Lower lobe of right lung (tissue), 2 donors: ENCODE data around the gene NTN3. TPM values are rescaled to one million over a fixed set of nuclear protein-coding genes. Genes with fewer than 3 reads are reported as not detected.

ENCODE experiments used
- ATAC-seq, 2 donors: fragments of 200-7000 bp; cut with Tn5 transposase; one replicate each; pipeline ENCODE4 v1.9.1; 2020 to 2022; ENCODE audit warnings: mild to moderate bottlenecking in 2 of 2, moderate library complexity in 2 of 2
- DNase-seq: peaks from one replicate; pipeline ENCODE4 v3.0.0-alpha.2; 2020
- H3K27ac ChIP-seq: fragments of 200-600 bp; one replicate; pipeline ENCODE4 v1.8.0; 2022
- H3K27me3 ChIP-seq: fragments of 200-600 bp; one replicate; pipeline ENCODE4 v1.8.0; 2022; ENCODE audit warnings: low read depth
- H3K36me3 ChIP-seq: fragments of 200-600 bp; one replicate; pipeline ENCODE4 v1.8.0; 2022; ENCODE audit warnings: mild to moderate bottlenecking
- H3K4me1 ChIP-seq: fragments of 200-600 bp; one replicate; pipeline ENCODE4 v1.8.0; 2022
- H3K4me3 ChIP-seq: fragments of 200-600 bp; one replicate; pipeline ENCODE4 v1.8.0; 2022; ENCODE audit warnings: mild to moderate bottlenecking
- H3K9me3 ChIP-seq: fragments of 200-600 bp; one replicate; pipeline ENCODE4 v1.8.0; 2022
- CTCF ChIP-seq: fragments of 200-600 bp; IDR thresholded peaks from one replicate; pipeline ENCODE4 v1.8.0; 2022; ENCODE audit warnings: antibody characterized with exemption, mild to moderate bottlenecking
- intact Hi-C: fragments of 100-400 bp; cut with DNase I; formaldehyde crosslinking; loops from one replicate; pipeline ENCODE4 v1.11.0; 2022
- microRNA-seq: library from miRNA; unstranded; fragments of <30 nt; microRNA quantifications from one replicate; pipeline ENCODE4 v1.2.0, GENCODE V29; 2020; ENCODE audit warnings: borderline number of aligned reads
- total RNA-seq: library from RNA; stranded (reverse); fragmentation: NEBNext Ultra II Directional; extraction: Animal tissue kit (Norgen Biotek cat#: 25700); gene quantifications from one replicate; pipeline ENCODE4 v1.2.1, GENCODE V29; 2021
- donor health status: DM: no; HTN: yes; CAD: no; lungs with severe emphysema.

NTN3 gene
- total RNA-seq, 1 donor from 2014 or later = 0.24 TPM

GRCh38 chr16:2520097-2520783 lies 49.1 kb downstream of the NTN3 start, which contains the start of gene AMDHD2:
AMDHD2 (plus strand) TSS chr16:2520371; CDS start chr16:2520459, 88 bp downstream.
- H3K9me3 ChIP-seq = no peaks in the 10 kb centered on the region
- peak; percentile 95 for DNase-seq
- peak within 1 kb of the TSS; percentile 76 for H3K4me3 ChIP-seq
- intact Hi-C loops = no loop called here
- peak within 1 kb of the TSS; percentile 81 for H3K27ac ChIP-seq
- peak; percentile 74 to 77 for ATAC-seq
- peaks cover 55% of the 10 kb centered on the region for H3K4me1 ChIP-seq
- H3K27me3 ChIP-seq = no peaks in the 10 kb centered on the region
- peaks cover 48% of the 10 kb centered on the region for H3K36me3 ChIP-seq
- no peak for TF ChIP-seq CTCF

- TF ChIP-seq CTCF = no peak
- Histone ChIP-seq H3K9me3 (no peaks in the 10 kb centered on the region), H3K36me3 (peaks cover 55% of the 10 kb centered on the region), H3K27me3 (no peaks in the 10 kb centered on the region), H3K4me1 (peaks cover 48% of the 10 kb centered on the region), H3K27ac (peak overlapping the region; percentile 81), H3K4me3 (peak overlapping the region; percentile 76)
- peak; percentile 68 for DNase-seq
- peak; percentile 3 to 24 for ATAC-seq
- intact Hi-C loops = no loop called here
Observed at GRCh38 chr16:2520784-2521531, 49.9 kb downstream of the NTN3 start.

Small RNAs within 50 kb of the gene (microRNA-seq; reads per million reads assigned to microRNA genes)
- not detected for gene MIR6767
- not detected for gene MIR6768

Other genes starting within 250 kb of the NTN3 start
- 21.0 TPM for gene E4F1, start 247.7 kb upstream of the NTN3 start, total RNA-seq
- 2.0 TPM for gene DNASE1L2, start 234.9 kb upstream of the NTN3 start, total RNA-seq
- gene ECI1, start 219.7 kb upstream of the NTN3 start, total RNA-seq = 50.4 TPM
- gene RNPS1, start 203.2 kb upstream of the NTN3 start, total RNA-seq = 98.6 TPM
- 491 TPM for gene ABCA3, start 130.6 kb upstream of the NTN3 start, total RNA-seq
- 3.4 TPM for gene CCNF, start 41.9 kb upstream of the NTN3 start, total RNA-seq
- gene TEDC2, start 11.2 kb upstream of the NTN3 start, total RNA-seq = 0.68 TPM
- 40.2 TPM for gene TBC1D24, start 3.8 kb downstream of the NTN3 start, total RNA-seq
- 313 TPM for gene ATP6V0C, start 42.7 kb downstream of the NTN3 start, total RNA-seq
- gene AMDHD2, start 49.1 kb downstream of the NTN3 start, total RNA-seq = 53.4 TPM
- gene CEMP1, start 60.1 kb downstream of the NTN3 start, total RNA-seq = 1.4 TPM
- gene PDPK1, start 66.7 kb downstream of the NTN3 start, total RNA-seq = 74.4 TPM
- 24.8 TPM for gene KCTD5, start 211.2 kb downstream of the NTN3 start, total RNA-seq
- 1.3 TPM for gene PRSS27, start 248.9 kb downstream of the NTN3 start, total RNA-seq